ENCODE measurements around the gene SLC12A2.

The SLC12A2 gene

GRCh38 chr5:128105203-128105602 is 21.6 kb downstream of the SLC12A2 start:
- Histone ChIP-seq H3K79me2 (ENCODE audit: insufficient read depth, low read length) (peaks cover 57% of the 10 kb centered on the region), H4K20me1 (ENCODE audit: insufficient read depth, low read length) (no peaks in the 10 kb centered on the region)

DNA sequence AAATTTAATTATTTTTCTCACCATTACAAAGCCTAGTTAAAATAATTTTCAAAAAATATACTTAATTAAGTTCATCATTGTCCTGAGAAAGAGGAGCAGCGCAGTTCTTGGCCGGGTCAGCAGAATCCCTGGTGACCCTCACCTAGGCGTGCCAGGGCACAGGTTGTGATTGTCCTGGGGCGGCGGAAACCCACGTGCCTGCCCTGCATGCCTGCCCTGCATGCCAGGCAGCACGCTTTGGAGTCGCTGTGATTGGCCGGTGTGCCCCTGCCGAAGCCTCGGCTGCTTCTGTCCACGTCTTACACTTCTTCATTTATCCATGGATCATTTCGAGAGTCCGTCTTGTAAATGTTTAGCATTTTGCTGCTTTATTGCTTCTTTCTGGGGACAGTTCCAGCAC is 25.6 kb downstream of the SLC12A2 start:
- Histone ChIP-seq H3K4me1 (ENCODE audit: insufficient read depth, low read length, severe bottlenecking) (no peaks in the 10 kb centered on the region), H2AFZ (ENCODE audit: low read length) (no peak overlapping the region), H3K79me2 (ENCODE audit: insufficient read depth, low read length) (peaks cover 32% of the 10 kb centered on the region), H3K9ac (ENCODE audit: low read length) (no peak overlapping the region), H3K27ac (ENCODE audit: low read depth, low read length, poor library complexity, severe bottlenecking) (no peak overlapping the region), H3K4me3 (ENCODE audit: low read depth, low read length, poor library complexity, severe bottlenecking) (no peak overlapping the region), H3K4me2 (ENCODE audit: low read length) (no peak overlapping the region), H3K27me3 (ENCODE audit: insufficient read depth, low read length) (no peaks in the 10 kb centered on the region), H3F3A (ENCODE audit: insufficient read depth, low read length) (no peaks in the 10 kb centered on the region), H4K20me1 (ENCODE audit: insufficient read depth, low read length) (no peaks in the 10 kb centered on the region), H3K9me3 (ENCODE audit: low read length) (no peaks in the 10 kb centered on the region), H3K36me3 (ENCODE audit: insufficient read depth, low read length) (peaks cover 19% of the 10 kb centered on the region), H3K9me2 (ENCODE audit: low read depth, low read length) (no peaks in the 10 kb centered on the region)
- TF ChIP-seq, protein P1, sequence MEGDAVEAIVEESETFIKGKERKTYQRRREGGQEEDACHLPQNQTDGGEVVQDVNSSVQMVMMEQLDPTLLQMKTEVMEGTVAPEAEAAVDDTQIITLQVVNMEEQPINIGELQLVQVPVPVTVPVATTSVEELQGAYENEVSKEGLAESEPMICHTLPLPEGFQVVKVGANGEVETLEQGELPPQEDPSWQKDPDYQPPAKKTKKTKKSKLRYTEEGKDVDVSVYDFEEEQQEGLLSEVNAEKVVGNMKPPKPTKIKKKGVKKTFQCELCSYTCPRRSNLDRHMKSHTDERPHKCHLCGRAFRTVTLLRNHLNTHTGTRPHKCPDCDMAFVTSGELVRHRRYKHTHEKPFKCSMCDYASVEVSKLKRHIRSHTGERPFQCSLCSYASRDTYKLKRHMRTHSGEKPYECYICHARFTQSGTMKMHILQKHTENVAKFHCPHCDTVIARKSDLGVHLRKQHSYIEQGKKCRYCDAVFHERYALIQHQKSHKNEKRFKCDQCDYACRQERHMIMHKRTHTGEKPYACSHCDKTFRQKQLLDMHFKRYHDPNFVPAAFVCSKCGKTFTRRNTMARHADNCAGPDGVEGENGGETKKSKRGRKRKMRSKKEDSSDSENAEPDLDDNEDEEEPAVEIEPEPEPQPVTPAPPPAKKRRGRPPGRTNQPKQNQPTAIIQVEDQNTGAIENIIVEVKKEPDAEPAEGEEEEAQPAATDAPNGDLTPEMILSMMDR (IDR thresholded peaks at IDR 0.05; ENCODE audit: low read length): no peak
- TF ChIP-seq EZH2 (IDR thresholded peaks at IDR 0.05; ENCODE audit: borderline replicate concordance, low read length): no peak

More at GRCh38 chr5:128105203-128105602, 21.6 kb downstream of the SLC12A2 start:
- Histone ChIP-seq H3K9me2 (ENCODE audit: low read depth, low read length) (no peaks in the 10 kb centered on the region), H3F3A (ENCODE audit: insufficient read depth, low read length) (no peaks in the 10 kb centered on the region), H2AFZ (ENCODE audit: low read length) (no peak overlapping the region), H3K4me1 (ENCODE audit: insufficient read depth, low read length, severe bottlenecking) (no peaks in the 10 kb centered on the region), H3K9ac (ENCODE audit: low read length) (no peak overlapping the region), H3K4me2 (ENCODE audit: low read length) (no peak overlapping the region), H3K27ac (ENCODE audit: low read depth, low read length, poor library complexity, severe bottlenecking) (no peak overlapping the region), H3K27me3 (ENCODE audit: insufficient read depth, low read length) (no peaks in the 10 kb centered on the region), H3K4me3 (ENCODE audit: low read depth, low read length, poor library complexity, severe bottlenecking) (no peak overlapping the region), H3K9me3 (ENCODE audit: low read length) (no peaks in the 10 kb centered on the region), H3K36me3 (ENCODE audit: insufficient read depth, low read length) (peaks cover 10% of the 10 kb centered on the region; the same call in 1 of the 2 replicates)
- no peak for TF ChIP-seq EZH2 (IDR thresholded peaks at IDR 0.05; ENCODE audit: borderline replicate concordance, low read length)
- TF ChIP-seq, protein P1 (IDR thresholded peaks at IDR 0.05; ENCODE audit: low read length): no peak

- Histone ChIP-seq H3K27me3 (ENCODE audit: insufficient read depth, low read length) (no peaks in the 10 kb centered on the region), H3K36me3 (ENCODE audit: insufficient read depth, low read length) (peaks cover 25% of the 10 kb centered on the region), H3K9ac (ENCODE audit: low read length) (no peak overlapping the region), H3K4me1 (ENCODE audit: insufficient read depth, low read length, severe bottlenecking) (no peaks in the 10 kb centered on the region), H4K20me1 (ENCODE audit: insufficient read depth, low read length) (no peaks in the 10 kb centered on the region), H3F3A (ENCODE audit: insufficient read depth, low read length) (no peaks in the 10 kb centered on the region), H3K9me3 (ENCODE audit: low read length) (no peaks in the 10 kb centered on the region), H3K27ac (ENCODE audit: low read depth, low read length, poor library complexity, severe bottlenecking) (no peak overlapping the region), H3K9me2 (ENCODE audit: low read depth, low read length) (no peaks in the 10 kb centered on the region), H3K4me2 (ENCODE audit: low read length) (no peak overlapping the region), H3K79me2 (ENCODE audit: insufficient read depth, low read length) (peaks cover 32% of the 10 kb centered on the region), H2AFZ (ENCODE audit: low read length) (no peak overlapping the region), H3K4me3 (ENCODE audit: low read depth, low read length, poor library complexity, severe bottlenecking) (no peak overlapping the region)
- TF ChIP-seq, protein P1 (IDR thresholded peaks at IDR 0.05; ENCODE audit: low read length): no peak
- TF ChIP-seq EZH2 (IDR thresholded peaks at IDR 0.05; ENCODE audit: borderline replicate concordance, low read length): no peak
Observed at GRCh38 chr5:128109766-128110165, 26.2 kb downstream of the SLC12A2 start.

Measured in OCI-LY1 (cell line).